CD4-positive, alpha-beta T cell treated with Interleukin-17A for 4 hours (primary cell): ENCODE measurements around the gene CH25H.
"Not testable (repeated sequence)": the region's sequence is repeated elsewhere in the genome, so short reads cannot be mapped to it uniquely, and the experiment has no call there.

ENCODE experiments used
- DNase-seq: peaks from one replicate; pipeline ENCODE4 v3.0.0-alpha.2; 2020; ENCODE audit warnings: mixed read lengths

Gene CH25H

GRCh38 chr10:89207181-89207800, at the start of gene CH25H:
TSS of gene CH25H (minus strand) at chr10:89207317. CDS start at chr10:89207292, 25 bp downstream.
- DNase-seq = peak; percentile 61

- DNase-seq = no peak
Measured at GRCh38 chr10:89256340-89256739, 49.2 kb upstream of the CH25H start.

- DNase-seq = no peak
Measured at GRCh38 chr10:89255793-89256192, 48.7 kb upstream of the CH25H start.

- DNase-seq = not testable (repeated sequence)
Measured at GRCh38 chr10:89255091-89255579, 48.0 kb upstream of the CH25H start.

GRCh38 chr10:89252225-89252585, 45.1 kb upstream of the CH25H start:
- no peak for DNase-seq

GRCh38 chr10:89251409-89252224, 44.5 kb upstream of the CH25H start, which contains the start of gene LIPA:
TSS of gene LIPA (minus strand) at chr10:89251775. CDS start at chr10:89247648, 4,127 bp downstream.
- peak; percentile 97 for DNase-seq

- DNase-seq = peak; percentile 9
Measured at GRCh38 chr10:89250865-89251408, 43.8 kb upstream of the CH25H start.

- DNase-seq = no peak
Measured at GRCh38 chr10:89248990-89249389, 41.9 kb upstream of the CH25H start.

- DNase-seq = not testable (repeated sequence)
Measured at GRCh38 chr10:89247623-89248022, 40.5 kb upstream of the CH25H start.

- no peak for DNase-seq
Measured at GRCh38 chr10:89245802-89246201, 38.7 kb upstream of the CH25H start.

- no peak for DNase-seq
Measured at GRCh38 chr10:89242840-89243568, 35.9 kb upstream of the CH25H start.

- no peak for DNase-seq
Measured at GRCh38 chr10:89242345-89242684, 35.2 kb upstream of the CH25H start.

- no peak for DNase-seq
Measured at GRCh38 chr10:89241486-89242344, 34.6 kb upstream of the CH25H start.

- no peak for DNase-seq
Measured at GRCh38 chr10:89241026-89241425, 33.9 kb upstream of the CH25H start.

- no peak for DNase-seq
Measured at GRCh38 chr10:89240519-89240918, 33.4 kb upstream of the CH25H start.

- DNase-seq = no peak
Measured at GRCh38 chr10:89238956-89239644, 32.0 kb upstream of the CH25H start.

GRCh38 chr10:89237849-89238248, 30.7 kb upstream of the CH25H start:
- no peak for DNase-seq

- no peak for DNase-seq
Measured at GRCh38 chr10:89236226-89236797, 29.2 kb upstream of the CH25H start.

GRCh38 chr10:89235073-89235798, 28.1 kb upstream of the CH25H start:
- no peak for DNase-seq

GRCh38 chr10:89233033-89233432, 25.9 kb upstream of the CH25H start:
- DNase-seq = no peak

- no peak for DNase-seq
Measured at GRCh38 chr10:89228962-89229361, 21.8 kb upstream of the CH25H start.
